Stimulated activated CD8-positive, alpha-beta memory T cell treated with anti-CD3 and anti-CD28 coated beads, Interleukin-12 subunit alpha, Interleukin-12 subunit beta, amount 100 ng/mL, for 1 hour (primary cell): ENCODE results near the gene FAHD2A.
"Not testable (repeated sequence)": the region's sequence is repeated elsewhere in the genome, so short reads cannot be mapped to it uniquely, and the experiment has no call there.

Source experiments
- DNase-seq: peaks from one replicate; pipeline ENCODE4 v3.0.0-alpha.2; 2020; ENCODE audit warnings: low read depth

The FAHD2A gene

GRCh38 chr2:95402370-95403203 is at the start of gene FAHD2A:
FAHD2A (plus strand) TSS chr2:95402708; CDS start chr2:95405559, 2,851 bp downstream.
- DNase-seq = peak; percentile 91

GRCh38 chr2:95353055-95353575 is 49.4 kb upstream of the FAHD2A start:
- DNase-seq = no peak

GRCh38 chr2:95353613-95354468 is 48.7 kb upstream of the FAHD2A start:
- DNase-seq = no peak

- no peak for DNase-seq
These were observed 48.0 kb upstream of the FAHD2A start for GRCh38 chr2:95354469-95354901.

GRCh38 chr2:95354925-95355324 is 47.6 kb upstream of the FAHD2A start:
- DNase-seq = no peak

- DNase-seq = not testable (repeated sequence)
These were observed 47.0 kb upstream of the FAHD2A start for GRCh38 chr2:95355486-95355885.

- no peak for DNase-seq
These were observed 45.4 kb upstream of the FAHD2A start for GRCh38 chr2:95356821-95357700.

GRCh38 chr2:95357717-95358280 is 44.7 kb upstream of the FAHD2A start:
- DNase-seq = no peak

GRCh38 chr2:95359031-95359430 is 43.5 kb upstream of the FAHD2A start:
- DNase-seq = no peak

GRCh38 chr2:95359501-95359930 is 43.0 kb upstream of the FAHD2A start:
- DNase-seq = no peak

GRCh38 chr2:95361216-95361980 is 41.1 kb upstream of the FAHD2A start:
- no peak for DNase-seq

GRCh38 chr2:95362486-95362885 is 40.0 kb upstream of the FAHD2A start:
- no peak for DNase-seq

GRCh38 chr2:95366514-95366913 is 36.0 kb upstream of the FAHD2A start:
- no peak for DNase-seq

GRCh38 chr2:95372216-95372829 is 30.2 kb upstream of the FAHD2A start:
- no peak for DNase-seq

GRCh38 chr2:95372845-95373244 is 29.7 kb upstream of the FAHD2A start:
- no peak for DNase-seq

- DNase-seq = no peak
These were observed 28.5 kb upstream of the FAHD2A start for GRCh38 chr2:95374029-95374428.

GRCh38 chr2:95374451-95374920 is 28.0 kb upstream of the FAHD2A start:
- DNase-seq = no peak

- no peak for DNase-seq
These were observed 27.5 kb upstream of the FAHD2A start for GRCh38 chr2:95374921-95375471.

GRCh38 chr2:95375532-95376150 is 26.9 kb upstream of the FAHD2A start:
- DNase-seq = no peak
